CD14-positive monocyte (primary cell): ENCODE data around the gene CYP19A1. TPM values are rescaled to one million over a fixed set of nuclear protein-coding genes. Genes with fewer than 3 reads are reported as not detected.

ENCODE experiments used
- DNase-seq, 3 donors: peaks; one replicate each; pipeline ENCODE4 v3.0.0-alpha.2; 2011 to 2022
- H2AFZ ChIP-seq: 2 replicates; pipeline ENCODE4 v1.6.0; 2012; ENCODE audit warnings: mild to moderate bottlenecking, low read depth, low read length, inconsistent platforms; ENCODE audit not compliant: insufficient read depth, poor library complexity, severe bottlenecking
- H3K27ac ChIP-seq, 2 donors: 1 replicate in 1 of 2; 2 replicates in 1 of 2; pipeline ENCODE4 v1.5.1; 2012 to 2013; ENCODE audit warnings: low read length in 2 of 2, control low read depth in 1 of 2, inconsistent platforms in 1 of 2, low read depth in 1 of 2, mild to moderate bottlenecking in 1 of 2
- H3K27me3 ChIP-seq, 2 donors: one replicate each; pipeline versions ENCODE4 v1.6.0 to v1.6.1; 2011 to 2013; ENCODE audit warnings: low read length in 2 of 2; ENCODE audit not compliant: control insufficient read depth in 2 of 2, insufficient read depth in 2 of 2
- H3K36me3 ChIP-seq, 2 donors: replicated peaks in 1 of 2; 1 replicate in 1 of 2; 2 replicates in 1 of 2; pipeline versions ENCODE4 v1.5.1 to v1.6.1; 2012 to 2013; ENCODE audit warnings: low read length in 2 of 2, control low read depth in 1 of 2, inconsistent platforms in 1 of 2, mild to moderate bottlenecking in 1 of 2; ENCODE audit not compliant: insufficient read depth in 2 of 2, control insufficient read depth in 1 of 2
- H3K4me1 ChIP-seq, 2 donors: 1 replicate in 1 of 2; 2 replicates in 1 of 2; pipeline versions ENCODE4 v1.5.1 to v1.6.1; 2012 to 2013; ENCODE audit warnings: low read length in 2 of 2, control low read depth in 1 of 2, inconsistent platforms in 1 of 2, mild to moderate bottlenecking in 1 of 2, moderate library complexity in 1 of 2; ENCODE audit not compliant: insufficient read depth in 2 of 2, control insufficient read depth in 1 of 2
- H3K4me2 ChIP-seq: replicated peaks from 2 replicates; pipeline ENCODE3; 2012; ENCODE audit warnings: low read length, moderate library complexity, mild to moderate bottlenecking; ENCODE audit not compliant: poor library complexity, severe bottlenecking; ENCODE audit errors: extremely low read depth
- H3K4me3 ChIP-seq, 3 experiments: fragments of 200-600 bp in 1 of 3; sonication (generic) in 1 of 3; replicated peaks in 1 of 3; 1 replicate in 2 of 3; 2 replicates in 1 of 3; pipeline ENCODE4 v1.5.1; 2011 to 2013; ENCODE audit warnings: low read length in 3 of 3, mild to moderate bottlenecking in 3 of 3, control low read depth in 2 of 3, low read depth in 2 of 3, inconsistent platforms in 1 of 3, moderate library complexity in 1 of 3
- H3K79me2 ChIP-seq: 2 replicates; pipeline ENCODE4 v1.6.0; 2012; ENCODE audit warnings: mild to moderate bottlenecking, control low read depth, inconsistent platforms, low read length, moderate library complexity; ENCODE audit not compliant: insufficient read depth
- H3K9ac ChIP-seq: 2 replicates; pipeline ENCODE4 v1.6.0; 2017; ENCODE audit warnings: low read length, mild to moderate bottlenecking; ENCODE audit not compliant: insufficient read depth, poor library complexity, severe bottlenecking
- H3K9me3 ChIP-seq, 2 donors: replicated peaks in 1 of 2; 1 replicate in 1 of 2; 2 replicates in 1 of 2; pipeline versions ENCODE4 v1.5.1 to v1.6.1; 2012 to 2013; ENCODE audit warnings: low read length in 2 of 2, control low read depth in 1 of 2; ENCODE audit not compliant: control insufficient read depth in 1 of 2, insufficient read depth in 1 of 2
- H4K20me1 ChIP-seq: 2 replicates; pipeline ENCODE4 v1.6.0; 2012; ENCODE audit warnings: mild to moderate bottlenecking, low read length, control low read depth, moderate library complexity; ENCODE audit not compliant: insufficient read depth
- H3K27ac Mint-ChIP-seq, 7 donors: one replicate each; pipeline ENCODE4 v1.8.0; 2020; ENCODE audit warnings: mild to moderate bottlenecking in 7 of 7, mixed read lengths in 7 of 7, moderate library complexity in 6 of 7, inconsistent platforms in 2 of 7
- H3K27me3 Mint-ChIP-seq, 3 donors: one replicate each; pipeline ENCODE4 v1.8.0; 2021 to 2022; ENCODE audit warnings: low read depth in 3 of 3, mild to moderate bottlenecking in 3 of 3, mixed read lengths in 3 of 3, moderate library complexity in 3 of 3, inconsistent platforms in 1 of 3
- H3K36me3 Mint-ChIP-seq, 2 donors: one replicate each; pipeline ENCODE4 v1.8.0; 2020; ENCODE audit warnings: mixed read lengths in 2 of 2, inconsistent platforms in 1 of 2, mild to moderate bottlenecking in 1 of 2
- H3K4me1 Mint-ChIP-seq: one replicate; pipeline ENCODE4 v1.8.0; 2020; ENCODE audit warnings: mild to moderate bottlenecking, mixed read lengths
- H3K4me3 Mint-ChIP-seq, 2 donors: one replicate each; pipeline ENCODE4 v1.8.0; 2020; ENCODE audit warnings: mild to moderate bottlenecking in 2 of 2, mixed read lengths in 2 of 2, moderate library complexity in 1 of 2
- H3K9me3 Mint-ChIP-seq, 7 donors: one replicate each; pipeline ENCODE4 v1.8.0; 2020 to 2022; ENCODE audit warnings: mixed read lengths in 7 of 7, mild to moderate bottlenecking in 6 of 7, moderate library complexity in 6 of 7, inconsistent platforms in 2 of 7
- CTCF ChIP-seq: fragments of 200-600 bp; IDR thresholded peaks from one replicate; pipeline ENCODE4 v1.8.0; 2022; ENCODE audit warnings: antibody characterized with exemption, mild to moderate bottlenecking
- WGBS: methylation state at CpG from one replicate; pipeline ENCODE4 v1.1.5; 2013; ENCODE audit warnings: missing lambda C conversion rate; ENCODE audit not compliant: insufficient coverage; 5-methylcytosine and 5-hydroxymethylcytosine counted together
- intact Hi-C, 2 donors: fragments of 100-400 bp; cut with micrococcal nuclease; formaldehyde crosslinking; loops; one replicate each; pipeline versions ENCODE4 v1.15.0 to v1.15.1; 2023
- polyA plus RNA-seq, 3 donors: library from polyadenylated mRNA; depleted of rRNA in 1 of 3; unstranded in 2 of 3; stranded (reverse) in 1 of 3; fragments of 300-500 nt in 2 of 3; fragments of >200 nt in 1 of 3; fragmentation: Illumina TruSeq in 2 of 3; gene quantifications; 1 replicate in 2 of 3; 2 replicates in 1 of 3; pipeline ENCODE4 v1.2.3, GENCODE V29; 2012 to 2021

Gene CYP19A1
- polyA plus RNA-seq, 3 donors, result not detected

GRCh38 chr15:51303462-51303980 is 34.9 kb downstream of the CYP19A1 start:
- H3K27ac Mint-ChIP-seq, result no peak overlapping the region

GRCh38 chr15:51302480-51302879 is 35.9 kb downstream of the CYP19A1 start:
- Mint-ChIP-seq H3K4me1 (peaks cover 11% of the 10 kb centered on the region), H3K27me3 (peaks cover 3 to 7% (median 5%) of the 10 kb centered on the region in 3 donors), H3K9me3 (peaks cover 0 to 2% (median 0%) of the 10 kb centered on the region in 7 donors), H3K36me3 (no peaks in the 10 kb centered on the region), H3K4me3 (no peak overlapping the region), H3K27ac (no peak overlapping the region)
- Histone ChIP-seq H2AFZ (no peak overlapping the region), H3K36me3 (no peaks in the 10 kb centered on the region), H3K9me3 (no peaks in the 10 kb centered on the region), H3K4me3 (no peak overlapping the region), H3K27me3 (no peaks in the 10 kb centered on the region), H3K79me2 (no peaks in the 10 kb centered on the region), H3K4me2 (no peak overlapping the region), H4K20me1 (no peaks in the 10 kb centered on the region), H3K27ac (no peak overlapping the region), H3K4me1 (peaks cover 1 to 4% of the 10 kb centered on the region in 2 donors), H3K9ac (no peak overlapping the region)
- no peak for TF ChIP-seq CTCF
- intact Hi-C loops, result no loop called here
- no peak for DNase-seq
- WGBS, result 82% methylated on average over 5 of the region's 6 CpGs

More at GRCh38 chr15:51303462-51303980, 34.9 kb downstream of the CYP19A1 start:
- Mint-ChIP-seq H3K4me3 (no peak overlapping the region), H3K27me3 (peaks cover 3 to 8% (median 5%) of the 10 kb centered on the region in 3 donors), H3K9me3 (peaks cover 0 to 2% (median 0%) of the 10 kb centered on the region in 7 donors), H3K4me1 (peaks cover 21% of the 10 kb centered on the region), H3K36me3 (no peaks in the 10 kb centered on the region)
- Histone ChIP-seq H4K20me1 (no peaks in the 10 kb centered on the region), H3K9me3 (no peaks in the 10 kb centered on the region), H3K4me3 (no peak overlapping the region), H2AFZ (no peak overlapping the region), H3K79me2 (no peaks in the 10 kb centered on the region), H3K4me2 (no peak overlapping the region), H3K9ac (no peak overlapping the region), H3K36me3 (no peaks in the 10 kb centered on the region), H3K27ac (no peak overlapping the region), H3K4me1 (peaks cover 9 to 10% of the 10 kb centered on the region in 2 donors), H3K27me3 (no peaks in the 10 kb centered on the region)
- no peak for DNase-seq
- no peak for TF ChIP-seq CTCF
- intact Hi-C loops, result no loop called here
- 91% methylated on average over 1 of the region's 2 CpGs for WGBS
